Epithelial cell of proximal tubule (primary cell): ENCODE results near the gene KIF5A. TPM values are rescaled to one million over a fixed set of nuclear protein-coding genes. Genes with fewer than 3 reads are reported as not detected.

Source experiments
- DNase-seq: peaks from one replicate; pipeline ENCODE4 v3.0.0-alpha.2; 2011; ENCODE audit warnings: low read depth
- H3K4me3 ChIP-seq: 2 replicates; pipeline ENCODE4 v1.5.1; 2011; ENCODE audit warnings: low read depth, mild to moderate bottlenecking, low read length
- total RNA-seq: library from RNA; depleted of rRNA; stranded (reverse); fragments of >200 nt; gene quantifications from 2 replicates; pipeline ENCODE4 v1.2.3, GENCODE V29; 2015
- TF ChIP-seq, protein P1 (sequence below): conservative IDR thresholded peaks from 2 replicates; pipeline ENCODE4 v1.5.1; 2012; ENCODE audit warnings: low read depth, mild to moderate bottlenecking, low read length

KIF5A gene
- total RNA-seq, 1 donor from 2014 or later, result 0.46 TPM

GRCh38 chr12:57581802-57582201, 32.0 kb downstream of the KIF5A start:
- H3K4me3 ChIP-seq, result no peak overlapping the region
- TF ChIP-seq, protein P1, sequence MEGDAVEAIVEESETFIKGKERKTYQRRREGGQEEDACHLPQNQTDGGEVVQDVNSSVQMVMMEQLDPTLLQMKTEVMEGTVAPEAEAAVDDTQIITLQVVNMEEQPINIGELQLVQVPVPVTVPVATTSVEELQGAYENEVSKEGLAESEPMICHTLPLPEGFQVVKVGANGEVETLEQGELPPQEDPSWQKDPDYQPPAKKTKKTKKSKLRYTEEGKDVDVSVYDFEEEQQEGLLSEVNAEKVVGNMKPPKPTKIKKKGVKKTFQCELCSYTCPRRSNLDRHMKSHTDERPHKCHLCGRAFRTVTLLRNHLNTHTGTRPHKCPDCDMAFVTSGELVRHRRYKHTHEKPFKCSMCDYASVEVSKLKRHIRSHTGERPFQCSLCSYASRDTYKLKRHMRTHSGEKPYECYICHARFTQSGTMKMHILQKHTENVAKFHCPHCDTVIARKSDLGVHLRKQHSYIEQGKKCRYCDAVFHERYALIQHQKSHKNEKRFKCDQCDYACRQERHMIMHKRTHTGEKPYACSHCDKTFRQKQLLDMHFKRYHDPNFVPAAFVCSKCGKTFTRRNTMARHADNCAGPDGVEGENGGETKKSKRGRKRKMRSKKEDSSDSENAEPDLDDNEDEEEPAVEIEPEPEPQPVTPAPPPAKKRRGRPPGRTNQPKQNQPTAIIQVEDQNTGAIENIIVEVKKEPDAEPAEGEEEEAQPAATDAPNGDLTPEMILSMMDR, result no peak
- no peak for DNase-seq

- no peak for DNase-seq
- H3K4me3 ChIP-seq, result no peak overlapping the region
- TF ChIP-seq, protein P1, result no peak
Observed at GRCh38 chr12:57582440-57582839, 32.6 kb downstream of the KIF5A start.

DNA sequence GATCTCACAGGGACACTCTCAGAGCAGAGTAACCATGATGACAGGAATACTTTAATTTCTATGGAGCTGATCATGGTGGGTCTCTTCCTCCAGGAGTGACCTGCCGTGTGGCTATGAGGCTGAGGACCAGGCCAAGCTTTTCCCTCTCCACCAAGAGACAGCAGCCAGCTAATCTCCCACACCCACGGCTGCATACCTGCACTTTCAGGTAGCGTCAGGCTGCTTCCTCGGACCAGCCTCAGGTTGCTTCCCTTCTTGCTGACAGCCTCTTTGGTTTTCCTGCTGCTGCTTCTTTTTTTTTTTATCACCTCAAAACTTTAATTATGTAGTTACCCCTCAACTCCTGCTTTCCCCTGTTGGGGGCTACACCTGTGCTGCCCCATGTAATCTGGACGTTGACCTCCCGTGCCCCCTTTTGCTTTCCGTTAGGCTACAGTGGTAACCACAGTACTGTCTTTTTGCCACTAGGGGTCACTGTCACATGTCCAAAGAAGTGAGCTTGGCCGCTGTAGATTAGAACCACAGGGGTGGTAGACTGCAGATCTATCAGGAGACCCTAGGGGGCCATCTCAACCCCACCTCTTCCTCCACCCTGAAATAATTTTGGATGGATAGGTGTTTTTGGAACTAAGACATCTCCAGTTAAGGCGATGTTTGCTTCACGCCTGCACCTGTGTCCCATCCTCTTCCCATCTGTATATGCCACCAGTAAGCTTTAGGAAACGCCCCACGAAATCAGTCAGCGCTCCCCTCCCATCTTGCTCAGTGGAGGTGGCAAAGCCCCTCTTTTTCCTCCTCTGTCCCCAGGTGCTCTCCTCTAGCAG, 33.4 kb downstream of the KIF5A start:
- DNase-seq, result peak; percentile 29
- TF ChIP-seq, protein P1, result peak; percentile 96

DNA sequence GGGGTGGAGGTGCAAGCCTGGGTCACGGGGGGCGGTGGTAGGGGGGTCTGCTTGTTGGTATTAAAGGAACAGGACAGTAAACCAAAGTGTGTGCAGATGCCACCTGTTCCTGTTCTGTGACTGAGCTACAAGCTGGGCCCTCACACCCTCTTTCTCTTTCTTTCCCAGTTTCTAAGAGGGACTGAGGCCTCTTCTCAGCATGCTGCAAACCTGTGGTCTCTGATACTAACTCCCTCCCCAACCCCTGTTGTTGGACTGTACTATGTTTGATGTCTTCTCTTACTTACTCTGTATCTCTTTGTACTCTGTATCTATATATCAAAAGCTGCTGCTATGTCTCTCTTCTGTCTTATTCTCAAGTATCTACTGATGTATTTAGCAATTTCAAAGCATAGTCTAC, 34.2 kb downstream of the KIF5A start:
- DNase-seq, result no peak
- no peak overlapping the region for H3K4me3 ChIP-seq
- TF ChIP-seq, protein P1, result no peak

More for the DNA sequence above, 33.4 kb downstream of the KIF5A start:
- no peak overlapping the region for H3K4me3 ChIP-seq

DNA sequence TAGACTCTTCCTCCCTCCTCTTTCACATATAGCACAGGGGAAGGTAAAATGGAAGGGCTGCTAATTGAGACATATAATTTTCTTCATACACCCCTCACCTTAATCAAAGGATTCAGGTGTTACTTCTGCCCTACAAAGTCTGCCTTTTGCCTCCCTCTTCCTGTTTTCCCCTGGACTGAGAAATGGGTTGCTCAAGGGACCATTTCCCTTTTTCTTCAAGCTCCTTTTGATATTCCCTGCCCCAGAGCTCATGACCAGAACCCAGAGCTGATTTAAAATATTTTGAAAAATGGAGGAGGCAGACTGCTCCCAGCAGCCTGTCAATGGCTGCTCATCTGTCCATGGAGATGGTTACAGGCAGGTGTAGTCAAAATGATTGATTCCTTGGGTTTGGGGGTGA, 34.8 kb downstream of the KIF5A start:
- no peak overlapping the region for H3K4me3 ChIP-seq
- DNase-seq, result no peak
- TF ChIP-seq, protein P1, result no peak

DNA sequence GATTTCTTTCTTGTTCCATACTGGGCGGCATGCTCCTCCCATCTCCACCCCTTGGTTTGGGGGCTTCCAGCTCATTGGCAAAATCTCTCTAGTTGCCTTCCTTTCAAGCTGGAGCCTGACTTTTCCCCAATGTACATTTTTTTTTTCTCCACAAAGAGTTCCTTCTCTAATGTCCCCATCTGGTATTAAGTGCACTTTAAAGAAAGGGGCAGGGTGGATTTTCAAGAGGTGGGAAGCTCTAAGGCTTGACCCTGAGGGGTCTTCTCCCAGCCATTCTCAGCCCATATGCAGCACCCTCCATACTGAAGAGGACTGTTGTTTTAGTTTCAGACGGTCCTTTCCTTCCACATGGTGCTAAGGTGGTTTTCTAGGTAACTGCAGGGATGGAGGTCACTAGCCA, 35.3 kb downstream of the KIF5A start:
- no peak for DNase-seq
- TF ChIP-seq, protein P1, result no peak
- no peak overlapping the region for H3K4me3 ChIP-seq

- H3K4me3 ChIP-seq, result no peak overlapping the region
- no peak for DNase-seq
- TF ChIP-seq, protein P1, result no peak
Observed at GRCh38 chr12:57586128-57586527, 36.3 kb downstream of the KIF5A start.
